ENCODE results near the gene HTT. TPM values are rescaled to one million over a fixed set of nuclear protein-coding genes. Genes with fewer than 3 reads are reported as not detected.
A peak's percentile ranks its signal among the peaks of the same experiment; 100 is the strongest.

HTT gene
- total RNA-seq, 5 donors from 2014 or later (not counting 1 experiment from before 2014, with no cell fraction given): 60.3 to 97.1 (median 71.4) TPM

- Mint-ChIP-seq H3K27ac (peak overlapping the region in 1 of 2 donors; percentile 22), H3K4me1 (peaks cover 9 to 12% (median 12%) of the 10 kb centered on the region in 3 donors), H3K36me3 (peaks cover 49% of the 10 kb centered on the region), H3K4me3 (no peak overlapping the region), H3K9me3 (no peaks in the 10 kb centered on the region), H3K27me3 (no peaks in the 10 kb centered on the region)
- Histone ChIP-seq H3K36me3 (ENCODE audit: control insufficient read depth in 2 of 2, extremely low read depth in 1 of 2, insufficient read depth in 1 of 2, low read length in 1 of 2) (peaks cover 10 to 58% of the 10 kb centered on the region in 2 donors), H3K27me3 (replicated peaks in 1 of 2; ENCODE audit: control insufficient read depth in 2 of 2, extremely low read depth in 1 of 2, insufficient read depth in 2 of 2, low read length in 1 of 2) (no peaks in the 10 kb centered on the region), H3K9me3 (no peaks in the 10 kb centered on the region), H3K4me1 (ENCODE audit: control insufficient read depth in 1 of 2, extremely low read depth in 1 of 2, insufficient read depth in 2 of 2, low read length in 2 of 2) (peaks cover 5% of the 10 kb centered on the region in 2 experiments), H3K4me3 (ENCODE audit: control insufficient read depth in 1 of 2, extremely low read depth in 1 of 2, low read length in 1 of 2) (no peak overlapping the region), H3K27ac (ENCODE audit: low read length) (no peak overlapping the region)
- ChIA-PET CTCF (no interaction called here), POLR2A (no interaction called here)
- WGBS (ENCODE audit: insufficient coverage): 100% methylated on average over 1 of the region's 9 CpGs
- DNase-seq (no peak), ATAC-seq (replicated peaks in 1 of 4) (no peak)
Observed at GRCh38 chr4:3121110-3121509, 46.6 kb downstream of the HTT start.

- Mint-ChIP-seq H3K9me3 (no peaks in the 10 kb centered on the region), H3K36me3 (peaks cover 44% of the 10 kb centered on the region), H3K4me1 (peaks cover 9 to 12% (median 12%) of the 10 kb centered on the region in 3 donors), H3K27ac (peak overlapping the region in 1 of 2 donors; percentile 86), H3K4me3 (no peak overlapping the region), H3K27me3 (no peaks in the 10 kb centered on the region)
- CTCF ChIA-PET: interaction anchor here in 1 of 2 donors (0.6 kb wide), 1 partner anchor 29 kb away, joined by 3 read pairs; no protein-coding TSS in a partner anchor
- Histone ChIP-seq H3K36me3 (ENCODE audit: control insufficient read depth in 2 of 2, extremely low read depth in 1 of 2, insufficient read depth in 1 of 2, low read length in 1 of 2) (peaks cover 5 to 55% of the 10 kb centered on the region in 2 donors), H3K27ac (ENCODE audit: low read length) (no peak overlapping the region), H3K27me3 (replicated peaks in 1 of 2; ENCODE audit: control insufficient read depth in 2 of 2, extremely low read depth in 1 of 2, insufficient read depth in 2 of 2, low read length in 1 of 2) (no peaks in the 10 kb centered on the region), H3K9me3 (no peaks in the 10 kb centered on the region), H3K4me1 (ENCODE audit: control insufficient read depth in 1 of 2, extremely low read depth in 1 of 2, insufficient read depth in 2 of 2, low read length in 2 of 2) (peaks cover 5% of the 10 kb centered on the region in 2 experiments), H3K4me3 (ENCODE audit: control insufficient read depth in 1 of 2, extremely low read depth in 1 of 2, low read length in 1 of 2) (no peak overlapping the region)
- ATAC-seq (replicated peaks in 1 of 4): no peak
- no CpG with 5 or more reads among the region's 2 CpGs for WGBS (ENCODE audit: insufficient coverage)
- no peak for DNase-seq
- POLR2A ChIA-PET: interaction anchor here in 1 of 2 donors (0.6 kb wide), 1 partner anchor 997 kb away, joined by 3 read pairs; no protein-coding TSS in a partner anchor
Observed at GRCh38 chr4:3121596-3121995, 47.1 kb downstream of the HTT start.

- DNase-seq: no peak
- Mint-ChIP-seq H3K27ac (peak overlapping the region; percentile 50 to 86), H3K36me3 (peaks cover 47% of the 10 kb centered on the region), H3K4me3 (peak overlapping the region in 1 of 3 donors; percentile 42), H3K4me1 (peaks cover 9 to 12% (median 12%) of the 10 kb centered on the region in 3 donors), H3K27me3 (no peaks in the 10 kb centered on the region), H3K9me3 (no peaks in the 10 kb centered on the region)
- ChIA-PET CTCF (interaction anchor here in 1 of 2 donors (0.6 kb wide), 1 partner anchor 29 kb away, joined by 3 read pairs; no protein-coding TSS in a partner anchor), POLR2A (interaction anchor here (0.6 kb wide), 2 partner anchors 10 to 998 kb away, joined by 3 read pairs; no protein-coding TSS in a partner anchor)
- peaks cover 6 to 55% of the 10 kb centered on the region in 2 donors for H3K36me3 ChIP-seq (ENCODE audit: control insufficient read depth in 2 of 2, extremely low read depth in 1 of 2, insufficient read depth in 1 of 2, low read length in 1 of 2)
- no peaks in the 10 kb centered on the region for H3K9me3 ChIP-seq
- H3K27ac ChIP-seq (ENCODE audit: low read length): no peak overlapping the region
- peak in 3 of 4 experiments; percentile 48 to 58 (median 49) for ATAC-seq (replicated peaks in 1 of 4)
- H3K4me3 ChIP-seq (ENCODE audit: control insufficient read depth in 1 of 2, extremely low read depth in 1 of 2, low read length in 1 of 2): no peak overlapping the region
- 53% methylated on average over 8 of the region's 9 CpGs for WGBS (ENCODE audit: insufficient coverage)
- peaks cover 5% of the 10 kb centered on the region in 2 experiments for H3K4me1 ChIP-seq (ENCODE audit: control insufficient read depth in 1 of 2, extremely low read depth in 1 of 2, insufficient read depth in 2 of 2, low read length in 2 of 2)
- no peaks in the 10 kb centered on the region for H3K27me3 ChIP-seq (replicated peaks in 1 of 2; ENCODE audit: control insufficient read depth in 2 of 2, extremely low read depth in 1 of 2, insufficient read depth in 2 of 2, low read length in 1 of 2)
Observed at GRCh38 chr4:3122081-3122563, 47.6 kb downstream of the HTT start.

DNA sequence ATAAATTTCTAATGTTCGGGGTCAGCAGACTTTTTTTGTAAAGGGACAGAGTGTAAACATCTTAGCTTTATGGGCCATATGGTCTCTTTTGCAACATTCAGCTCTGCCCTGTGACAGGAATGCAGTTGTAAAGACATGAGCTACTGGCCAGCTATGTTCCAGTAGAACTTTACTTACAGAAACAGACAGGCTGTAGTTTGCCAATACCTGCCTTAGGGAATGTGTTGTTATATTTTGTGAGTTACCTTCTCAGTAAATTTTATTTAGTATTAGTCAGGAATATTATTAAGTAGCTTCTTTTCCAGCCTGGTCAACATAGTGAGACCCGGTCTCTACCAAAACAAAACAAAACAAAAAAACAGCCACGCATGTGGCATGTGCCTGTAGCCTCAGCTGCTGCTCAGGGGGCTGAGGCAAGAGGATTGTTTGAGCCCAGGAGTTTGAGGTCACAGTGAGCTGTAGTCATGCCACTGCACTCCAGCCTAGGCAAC lies 48.7 kb downstream of the HTT start:
- WGBS (ENCODE audit: insufficient coverage): 100% methylated on average over 1 of the region's 3 CpGs
- H3K27ac ChIP-seq (ENCODE audit: low read length): no peak overlapping the region

GRCh38 chr4:3124070-3124767 lies 49.7 kb downstream of the HTT start:
- Mint-ChIP-seq H3K4me1 (peaks cover 9 to 12% (median 12%) of the 10 kb centered on the region in 3 donors), H3K4me3 (no peak overlapping the region), H3K27me3 (no peaks in the 10 kb centered on the region), H3K9me3 (no peaks in the 10 kb centered on the region), H3K27ac (no peak overlapping the region), H3K36me3 (peaks cover 47% of the 10 kb centered on the region)
- DNase-seq (no peak), ATAC-seq (replicated peaks in 1 of 4) (no peak)
- ChIA-PET POLR2A (no interaction called here), CTCF (no interaction called here)
- Histone ChIP-seq H3K27me3 (replicated peaks in 1 of 2; ENCODE audit: control insufficient read depth in 2 of 2, extremely low read depth in 1 of 2, insufficient read depth in 2 of 2, low read length in 1 of 2) (no peaks in the 10 kb centered on the region), H3K27ac (ENCODE audit: low read length) (no peak overlapping the region), H3K4me3 (ENCODE audit: control insufficient read depth in 1 of 2, extremely low read depth in 1 of 2, low read length in 1 of 2) (no peak overlapping the region), H3K36me3 (ENCODE audit: control insufficient read depth in 2 of 2, extremely low read depth in 1 of 2, insufficient read depth in 1 of 2, low read length in 1 of 2) (peaks cover 6 to 58% of the 10 kb centered on the region in 2 donors), H3K4me1 (ENCODE audit: control insufficient read depth in 1 of 2, extremely low read depth in 1 of 2, insufficient read depth in 2 of 2, low read length in 2 of 2) (peaks cover 5% of the 10 kb centered on the region in 2 experiments), H3K9me3 (no peaks in the 10 kb centered on the region)
- WGBS (ENCODE audit: insufficient coverage): 97% methylated on average over 6 of the region's 7 CpGs

More for the DNA sequence above, 48.7 kb downstream of the HTT start:
- Mint-ChIP-seq H3K27ac (peak overlapping the region; percentile 25 to 41), H3K4me3 (no peak overlapping the region), H3K27me3 (no peaks in the 10 kb centered on the region), H3K36me3 (peaks cover 48% of the 10 kb centered on the region), H3K4me1 (peaks cover 9 to 12% (median 12%) of the 10 kb centered on the region in 3 donors), H3K9me3 (no peaks in the 10 kb centered on the region)
- Histone ChIP-seq H3K27me3 (replicated peaks in 1 of 2; ENCODE audit: control insufficient read depth in 2 of 2, extremely low read depth in 1 of 2, insufficient read depth in 2 of 2, low read length in 1 of 2) (no peaks in the 10 kb centered on the region), H3K9me3 (no peaks in the 10 kb centered on the region), H3K4me1 (ENCODE audit: control insufficient read depth in 1 of 2, extremely low read depth in 1 of 2, insufficient read depth in 2 of 2, low read length in 2 of 2) (peaks cover 5% of the 10 kb centered on the region in 2 experiments), H3K4me3 (ENCODE audit: control insufficient read depth in 1 of 2, extremely low read depth in 1 of 2, low read length in 1 of 2) (no peak overlapping the region), H3K36me3 (ENCODE audit: control insufficient read depth in 2 of 2, extremely low read depth in 1 of 2, insufficient read depth in 1 of 2, low read length in 1 of 2) (peaks cover 6 to 57% of the 10 kb centered on the region in 2 donors)
- ChIA-PET CTCF (interaction anchor here (0.6 to 0.7 kb wide), 2 partner anchors 15 to 1209 kb away, joined by 3 read pairs; no protein-coding TSS in a partner anchor), POLR2A (no interaction called here)
- ATAC-seq (replicated peaks in 1 of 4) (no peak), DNase-seq (no peak)

DNA sequence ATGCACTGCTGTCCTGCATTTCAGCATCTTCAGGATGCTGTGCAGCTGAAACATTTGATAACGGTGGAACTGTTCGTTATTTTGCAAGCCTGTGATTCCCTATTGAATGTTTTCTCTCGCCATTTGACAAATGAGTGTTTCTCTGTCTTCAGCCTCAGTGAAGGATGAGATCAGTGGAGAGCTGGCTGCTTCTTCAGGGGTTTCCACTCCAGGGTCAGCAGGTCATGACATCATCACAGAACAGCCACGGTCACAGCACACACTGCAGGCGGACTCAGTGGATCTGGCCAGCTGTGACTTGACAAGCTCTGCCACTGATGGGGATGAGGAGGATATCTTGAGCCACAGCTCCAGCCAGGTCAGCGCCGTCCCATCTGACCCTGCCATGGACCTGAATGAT lies 52.6 kb downstream of the HTT start:
- Mint-ChIP-seq H3K4me1 (peaks cover 6 to 9% (median 7%) of the 10 kb centered on the region in 3 donors), H3K9me3 (no peaks in the 10 kb centered on the region), H3K27me3 (no peaks in the 10 kb centered on the region), H3K27ac (no peak overlapping the region), H3K4me3 (no peak overlapping the region), H3K36me3 (peaks cover 61% of the 10 kb centered on the region)
- 100% methylated on average over 3 of the region's 7 CpGs for WGBS (ENCODE audit: insufficient coverage)
- H3K36me3 ChIP-seq (ENCODE audit: control insufficient read depth in 2 of 2, extremely low read depth in 1 of 2, insufficient read depth in 1 of 2, low read length in 1 of 2): peaks cover 6 to 68% of the 10 kb centered on the region in 2 donors
- no peak overlapping the region for H3K27ac ChIP-seq (ENCODE audit: low read length)
- H3K4me3 ChIP-seq (ENCODE audit: control insufficient read depth in 1 of 2, extremely low read depth in 1 of 2, low read length in 1 of 2): no peak overlapping the region
- ATAC-seq (replicated peaks in 1 of 4): no peak
- DNase-seq: no peak
- H3K27me3 ChIP-seq (replicated peaks in 1 of 2; ENCODE audit: control insufficient read depth in 2 of 2, extremely low read depth in 1 of 2, insufficient read depth in 2 of 2, low read length in 1 of 2): no peaks in the 10 kb centered on the region
- H3K9me3 ChIP-seq: no peaks in the 10 kb centered on the region
- ChIA-PET CTCF (no interaction called here), POLR2A (no interaction called here)
- H3K4me1 ChIP-seq (ENCODE audit: control insufficient read depth in 1 of 2, extremely low read depth in 1 of 2, insufficient read depth in 2 of 2, low read length in 2 of 2): peaks cover 2 to 3% of the 10 kb centered on the region in 2 experiments
